Adipocyte (in vitro differentiated cells): ENCODE results near the gene NACC1.

ENCODE experiments used
- DNase-seq: peaks from one replicate; pipeline ENCODE4 v3.0.0-alpha.2; 2015; ENCODE audit warnings: low read depth
- H3K27me3 ChIP-seq: replicated peaks from 2 replicates; pipeline ENCODE4 v1.7.0; 2013; ENCODE audit warnings: mild to moderate bottlenecking, low read length, moderate library complexity; ENCODE audit not compliant: control insufficient read depth, insufficient read depth
- H3K36me3 ChIP-seq: 2 replicates; pipeline ENCODE4 v1.7.0; 2013; ENCODE audit warnings: low read length, mild to moderate bottlenecking, moderate library complexity; ENCODE audit not compliant: control insufficient read depth, insufficient read depth, severe bottlenecking
- H3K4me1 ChIP-seq: 2 replicates; pipeline ENCODE4 v1.7.0; 2013; ENCODE audit warnings: mild to moderate bottlenecking, low read length, moderate library complexity; ENCODE audit not compliant: control insufficient read depth, insufficient read depth
- H3K4me3 ChIP-seq: 2 replicates; pipeline ENCODE4 v1.7.0; 2013; ENCODE audit warnings: mild to moderate bottlenecking, low read length, moderate library complexity
- H3K9ac ChIP-seq: 2 replicates; pipeline ENCODE4 v1.7.0; 2013; ENCODE audit warnings: mild to moderate bottlenecking, low read length, moderate library complexity
- H3K9me3 ChIP-seq: 2 replicates; pipeline ENCODE4 v1.7.0; 2013; ENCODE audit warnings: mild to moderate bottlenecking, low read length, moderate library complexity; ENCODE audit not compliant: control insufficient read depth

NACC1 gene

DNA sequence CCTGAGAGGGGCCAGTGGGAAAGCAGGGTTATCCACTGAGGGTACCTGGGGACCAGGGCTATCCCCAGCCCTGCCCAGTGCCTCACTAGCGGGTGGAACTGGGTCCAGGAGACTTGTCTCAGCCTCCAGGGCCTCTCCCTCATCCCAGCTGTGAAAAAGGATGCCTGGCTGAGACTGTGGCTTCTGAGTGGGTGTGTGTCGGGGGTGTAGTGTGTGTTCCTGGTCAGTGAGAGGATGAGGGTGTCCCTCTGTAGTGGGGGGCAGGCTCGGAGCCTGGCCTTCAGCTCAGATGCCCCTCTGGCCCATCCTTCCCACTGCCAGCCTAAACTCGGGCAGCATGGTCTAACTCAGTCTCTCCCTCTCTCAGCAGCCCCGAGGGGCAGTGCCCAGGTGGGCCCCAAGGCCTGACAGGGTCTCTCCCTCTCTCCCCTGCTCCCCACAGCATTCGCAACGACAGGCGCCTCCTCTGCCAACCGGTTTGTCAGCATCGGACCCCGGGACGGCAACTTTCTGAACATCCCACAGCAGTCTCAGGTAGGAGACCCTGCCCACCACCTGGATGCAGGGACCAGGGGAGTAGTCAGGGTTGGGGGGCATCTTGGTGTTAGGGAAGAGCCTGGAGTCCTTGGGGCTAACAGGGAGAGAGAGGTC, 28.1 kb upstream of the NACC1 start:
- peak overlapping the region; percentile 78 for H3K9ac ChIP-seq
- H3K4me3 ChIP-seq: no peak overlapping the region
- no peaks in the 10 kb centered on the region for H3K27me3 ChIP-seq
- DNase-seq: no peak
- H3K9me3 ChIP-seq: no peaks in the 10 kb centered on the region
- H3K4me1 ChIP-seq: peaks cover 34% of the 10 kb centered on the region
- H3K36me3 ChIP-seq: peaks cover 53% of the 10 kb centered on the region

- DNase-seq: no peak
- no peaks in the 10 kb centered on the region for H3K27me3 ChIP-seq
- no peak overlapping the region for H3K4me3 ChIP-seq
- peak overlapping the region; percentile 78 for H3K9ac ChIP-seq
- peaks cover 34% of the 10 kb centered on the region for H3K4me1 ChIP-seq
- no peaks in the 10 kb centered on the region for H3K9me3 ChIP-seq
- H3K36me3 ChIP-seq: peaks cover 50% of the 10 kb centered on the region
Measured at GRCh38 chr19:13090511-13091231, 27.4 kb upstream of the NACC1 start.

- H3K4me1 ChIP-seq: peaks cover 34% of the 10 kb centered on the region
- peak; percentile 79 for DNase-seq
- H3K9me3 ChIP-seq: no peaks in the 10 kb centered on the region
- H3K27me3 ChIP-seq: no peaks in the 10 kb centered on the region
- peaks cover 43% of the 10 kb centered on the region for H3K36me3 ChIP-seq
- peak overlapping the region; percentile 1 for H3K4me3 ChIP-seq
- H3K9ac ChIP-seq: peak overlapping the region; percentile 78
Measured at GRCh38 chr19:13091400-13092157, 26.5 kb upstream of the NACC1 start.

DNA sequence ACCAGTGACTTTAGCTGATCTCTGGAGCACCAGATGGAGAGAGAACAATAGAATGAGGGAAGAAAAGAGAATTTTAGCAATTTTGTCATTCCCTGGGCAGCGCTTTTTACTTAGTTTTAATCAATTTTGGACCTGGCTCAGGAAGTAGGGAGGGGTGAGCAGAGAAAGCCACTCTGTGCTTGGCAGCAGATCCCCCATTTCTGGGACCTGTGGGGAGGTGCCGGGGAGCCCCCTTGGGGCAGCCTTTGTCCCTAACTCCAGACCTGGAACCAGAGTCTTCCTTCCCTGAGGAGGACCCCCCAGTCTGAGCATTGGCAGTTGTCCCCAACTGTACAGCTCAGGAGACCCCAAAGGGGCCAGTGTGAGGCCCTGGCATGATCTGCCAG, 25.9 kb upstream of the NACC1 start:
- no peaks in the 10 kb centered on the region for H3K9me3 ChIP-seq
- H3K27me3 ChIP-seq: no peaks in the 10 kb centered on the region
- no peak for DNase-seq
- H3K36me3 ChIP-seq: peaks cover 37% of the 10 kb centered on the region
- no peak overlapping the region for H3K4me3 ChIP-seq
- H3K4me1 ChIP-seq: peaks cover 34% of the 10 kb centered on the region
- H3K9ac ChIP-seq: peak overlapping the region; percentile 78

DNA sequence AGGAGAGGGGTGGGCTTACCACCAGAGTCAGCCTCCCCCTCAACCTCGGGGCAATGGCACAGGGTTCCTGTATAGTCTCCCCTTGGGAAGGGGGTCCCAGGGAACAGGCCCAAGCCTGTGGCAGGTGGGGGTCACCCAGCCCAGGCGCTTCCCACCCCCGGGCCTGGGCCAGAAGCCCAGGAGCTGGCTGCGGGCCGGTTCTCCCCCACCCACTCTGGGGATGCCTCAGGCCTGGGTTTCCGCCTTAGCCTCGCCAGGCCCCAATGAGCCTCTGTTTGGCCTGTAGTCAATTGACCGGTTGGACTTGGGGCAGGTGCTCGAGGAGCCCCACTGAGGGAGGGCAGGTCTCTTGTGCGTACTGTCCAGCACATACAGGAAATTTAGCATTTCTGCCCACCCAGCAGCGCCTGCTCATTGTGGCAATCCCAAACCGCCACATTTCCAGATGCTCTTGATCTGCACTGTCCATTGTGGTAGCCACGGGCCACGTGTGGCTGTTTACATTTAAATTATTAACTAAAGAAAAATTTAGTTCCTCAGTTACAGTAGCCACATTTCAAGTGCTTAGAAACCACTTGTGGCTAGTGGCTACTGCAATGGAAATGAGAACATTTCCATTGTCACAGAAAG, 25.3 kb upstream of the NACC1 start:
- DNase-seq: no peak
- H3K27me3 ChIP-seq: no peaks in the 10 kb centered on the region
- H3K4me1 ChIP-seq: peaks cover 34% of the 10 kb centered on the region

GRCh38 chr19:13093407-13094105, 24.5 kb upstream of the NACC1 start:
- peaks cover 34% of the 10 kb centered on the region for H3K4me1 ChIP-seq
- peak; percentile 92 for DNase-seq
- H3K27me3 ChIP-seq: no peaks in the 10 kb centered on the region

More for the DNA sequence above, 25.3 kb upstream of the NACC1 start:
- Histone ChIP-seq H3K36me3 (peaks cover 32% of the 10 kb centered on the region), H3K4me3 (no peak overlapping the region), H3K9ac (peak overlapping the region; percentile 78), H3K9me3 (no peaks in the 10 kb centered on the region)

GRCh38 chr19:13094106-13094504, 24.0 kb upstream of the NACC1 start:
- no peak overlapping the region for H3K4me3 ChIP-seq
- peaks cover 28% of the 10 kb centered on the region for H3K36me3 ChIP-seq
- H3K9me3 ChIP-seq: no peaks in the 10 kb centered on the region
- DNase-seq: no peak
- H3K27me3 ChIP-seq: no peaks in the 10 kb centered on the region
- no peak overlapping the region for H3K9ac ChIP-seq
- H3K4me1 ChIP-seq: peaks cover 34% of the 10 kb centered on the region

More at GRCh38 chr19:13093407-13094105, 24.5 kb upstream of the NACC1 start:
- H3K9me3 ChIP-seq: no peaks in the 10 kb centered on the region
- no peak overlapping the region for H3K4me3 ChIP-seq
- H3K36me3 ChIP-seq: peaks cover 30% of the 10 kb centered on the region
- peak overlapping the region; percentile 44 for H3K9ac ChIP-seq

GRCh38 chr19:13094771-13095392, 23.2 kb upstream of the NACC1 start:
- no peak overlapping the region for H3K4me3 ChIP-seq
- H3K9ac ChIP-seq: no peak overlapping the region
- no peaks in the 10 kb centered on the region for H3K27me3 ChIP-seq
- peaks cover 26% of the 10 kb centered on the region for H3K36me3 ChIP-seq
- H3K4me1 ChIP-seq: peaks cover 31% of the 10 kb centered on the region
- no peak for DNase-seq
- no peaks in the 10 kb centered on the region for H3K9me3 ChIP-seq

GRCh38 chr19:13095393-13095784, 22.7 kb upstream of the NACC1 start:
- H3K9me3 ChIP-seq: no peaks in the 10 kb centered on the region
- H3K4me3 ChIP-seq: no peak overlapping the region
- no peak overlapping the region for H3K9ac ChIP-seq
- DNase-seq: no peak
- no peaks in the 10 kb centered on the region for H3K27me3 ChIP-seq
- peaks cover 31% of the 10 kb centered on the region for H3K4me1 ChIP-seq
- peaks cover 20% of the 10 kb centered on the region for H3K36me3 ChIP-seq
